GM08714 (cell line): Measurements from ENCODE around the gene CCSER1.

Experiments used
- H3K4me3 ChIP-seq: fragments of 200-500 bp; sonication (Bioruptor generic); 2 replicates; pipeline ENCODE4 v1.5.1; 2014; ENCODE audit warnings: mild to moderate bottlenecking, low read length, inconsistent platforms
- ZNF274 ChIP-seq: IDR thresholded peaks from 2 replicates; pipeline ENCODE4 v1.6.1; 2012; ENCODE audit warnings: mild to moderate bottlenecking, low read depth, low read length

Gene CCSER1

DNA sequence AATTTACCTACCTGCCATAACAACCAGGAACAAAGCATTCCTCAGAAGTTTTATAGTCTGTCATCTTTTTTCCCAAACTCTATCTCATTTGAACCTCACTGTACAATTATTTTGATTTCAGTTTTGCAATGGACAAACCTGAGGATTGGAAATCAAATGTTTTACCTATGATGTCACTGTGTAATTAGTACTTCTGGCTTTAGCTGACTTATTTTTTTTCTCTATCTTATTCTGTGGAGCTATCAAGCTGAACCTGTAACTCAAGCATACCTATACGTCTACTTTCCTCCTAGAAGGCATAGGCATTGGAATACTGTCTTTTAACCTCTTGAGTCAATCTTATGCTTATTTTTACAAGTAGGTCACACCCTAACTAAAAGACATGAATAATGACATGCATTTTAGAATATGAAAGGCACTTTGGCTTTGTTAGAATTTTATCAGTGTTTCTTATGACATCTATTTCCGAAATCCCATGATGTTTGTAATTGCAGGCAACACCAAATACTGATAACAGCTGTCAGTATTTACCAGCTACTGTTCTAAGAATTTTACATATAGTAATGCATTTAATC lies 21.5 kb downstream of the CCSER1 start:
- TF ChIP-seq ZNF274 = no peak
- H3K4me3 ChIP-seq = no peak overlapping the region

DNA sequence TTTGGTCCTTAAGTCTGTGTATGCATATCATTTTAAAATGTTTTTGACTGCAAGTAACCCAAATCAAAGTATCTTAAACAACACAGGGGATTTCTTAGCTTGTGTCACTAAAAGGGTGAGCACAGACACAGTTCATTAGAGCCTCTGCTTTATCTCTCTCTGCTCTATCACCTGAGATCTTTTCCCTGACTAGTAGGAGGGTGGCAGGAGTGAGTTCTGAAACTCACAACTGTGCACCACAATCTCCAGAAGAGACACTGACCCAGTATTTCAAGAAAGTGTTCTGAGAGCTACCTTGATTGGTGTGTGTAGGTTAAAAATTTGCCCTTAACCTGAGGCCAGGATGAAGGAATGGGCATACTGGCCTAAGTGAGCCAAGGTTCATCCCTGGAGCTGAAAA lies 24.8 kb downstream of the CCSER1 start:
- no peak for TF ChIP-seq ZNF274
- H3K4me3 ChIP-seq = no peak overlapping the region

DNA sequence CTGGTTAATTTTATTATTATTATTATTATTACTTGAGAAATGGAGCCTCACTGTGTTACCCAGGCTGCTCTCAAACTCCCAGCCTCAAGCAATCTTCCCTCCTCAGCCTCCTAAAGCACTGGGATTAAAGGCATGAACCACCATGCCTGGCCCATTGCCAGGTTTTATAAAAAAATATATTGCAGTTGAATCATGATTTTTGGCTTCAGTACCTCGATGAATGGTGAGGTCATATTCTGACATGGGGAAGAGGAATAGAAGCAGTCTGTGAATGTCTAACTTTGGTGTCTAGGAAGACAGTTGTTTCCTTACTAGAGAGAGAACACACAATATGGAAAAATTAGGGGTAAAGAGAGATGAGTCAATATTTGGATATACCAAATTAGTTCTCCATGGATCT lies 32.0 kb downstream of the CCSER1 start:
- no peak overlapping the region for H3K4me3 ChIP-seq
- no peak for TF ChIP-seq ZNF274

DNA sequence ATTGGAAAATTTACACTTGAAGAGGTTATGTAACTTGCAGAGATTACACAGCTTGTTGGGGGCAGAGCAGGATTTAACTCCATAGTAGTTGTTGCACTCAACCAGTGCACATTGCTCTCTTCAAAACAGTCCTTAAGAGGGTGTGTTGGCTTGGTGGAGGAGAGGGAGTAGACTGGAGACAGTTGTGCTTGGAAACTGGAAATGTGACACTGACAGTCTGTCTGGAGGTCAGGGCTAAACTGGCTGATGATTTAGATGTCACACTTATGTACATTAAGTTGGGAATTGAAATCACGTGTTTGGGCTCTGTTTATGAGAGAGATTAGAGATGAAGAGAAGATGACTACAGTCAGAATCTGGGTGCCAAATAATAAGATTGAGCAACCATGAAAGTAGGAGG lies 32.9 kb downstream of the CCSER1 start:
- no peak overlapping the region for H3K4me3 ChIP-seq

DNA sequence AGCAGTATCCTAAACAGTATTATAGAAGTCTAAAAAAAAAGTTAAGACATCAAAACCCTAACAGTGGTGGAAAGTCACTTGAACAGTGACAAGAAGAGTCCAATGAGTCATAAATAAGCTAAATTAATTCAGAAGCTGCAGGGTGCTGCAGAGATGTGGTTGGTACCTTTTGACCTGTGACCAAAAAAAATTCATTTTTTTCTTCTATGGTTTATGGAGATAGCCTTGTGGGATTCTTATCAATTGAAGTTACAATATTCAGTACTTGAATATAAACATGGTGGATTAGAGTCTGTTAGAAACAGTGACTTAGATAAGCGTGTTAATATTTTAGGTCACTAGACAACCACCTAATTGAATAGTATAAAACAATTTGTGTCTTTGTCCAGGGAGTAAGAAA lies 35.4 kb downstream of the CCSER1 start:
- H3K4me3 ChIP-seq = no peak overlapping the region
- no peak for TF ChIP-seq ZNF274

More for the DNA sequence above, 32.9 kb downstream of the CCSER1 start:
- TF ChIP-seq ZNF274 = no peak

DNA sequence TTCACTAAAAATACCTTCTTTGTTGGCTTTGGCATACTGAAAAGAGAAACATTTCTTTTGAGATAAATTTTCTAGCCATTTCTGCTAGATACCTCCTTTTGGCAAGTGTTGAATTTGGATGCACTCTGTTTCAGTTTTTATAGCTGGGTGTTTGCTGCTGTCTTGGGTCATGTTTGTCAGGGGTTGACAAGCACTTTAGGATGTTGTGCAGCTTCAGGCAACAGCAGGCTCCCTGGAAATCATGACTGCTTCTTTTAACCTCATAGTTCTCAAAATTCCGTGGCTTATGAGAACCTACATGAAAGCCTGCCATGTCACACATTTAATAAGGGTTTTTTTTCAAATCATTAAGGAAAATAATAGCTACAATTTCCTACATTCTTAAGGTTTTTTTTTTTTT lies 36.7 kb downstream of the CCSER1 start:
- H3K4me3 ChIP-seq = no peak overlapping the region
- TF ChIP-seq ZNF274 = no peak

DNA sequence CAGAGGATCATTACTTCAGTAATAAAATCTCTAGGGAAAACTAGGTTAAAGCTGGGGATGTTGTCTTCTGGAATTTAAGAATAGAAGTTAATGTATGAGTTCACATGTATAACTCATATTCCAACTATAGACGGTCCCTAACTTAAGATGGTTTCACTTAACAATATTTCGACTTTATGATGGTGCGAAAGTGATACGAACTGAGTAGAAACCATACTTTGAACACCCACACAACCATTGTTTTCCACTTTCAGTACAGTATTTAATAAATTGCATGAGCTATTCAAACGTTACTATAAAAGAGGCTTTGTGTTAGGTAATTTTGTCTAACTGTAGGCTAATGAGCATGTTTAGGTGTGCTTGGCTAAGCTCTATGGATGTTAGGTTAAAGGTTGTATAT lies 38.7 kb downstream of the CCSER1 start:
- TF ChIP-seq ZNF274 = no peak
- H3K4me3 ChIP-seq = no peak overlapping the region

DNA sequence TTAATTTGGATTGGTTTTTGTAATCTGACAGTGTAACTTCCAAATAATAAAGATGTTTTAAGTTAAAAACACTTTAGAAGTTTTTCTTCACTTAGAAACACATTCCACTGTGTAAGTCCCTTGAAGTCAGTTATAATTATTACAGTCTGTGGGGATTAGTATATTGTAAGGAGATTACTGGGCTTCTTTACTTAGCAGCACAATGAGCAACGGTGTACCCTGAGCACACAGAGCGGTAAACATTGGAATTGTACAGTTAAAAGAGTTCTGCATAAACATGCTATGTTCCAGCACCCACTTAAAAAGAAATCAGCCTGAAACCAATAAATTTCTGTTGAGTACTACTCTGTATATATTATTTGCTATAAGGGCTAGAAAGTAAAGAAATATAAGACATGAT lies 44.3 kb downstream of the CCSER1 start:
- TF ChIP-seq ZNF274 = no peak
- H3K4me3 ChIP-seq = no peak overlapping the region

DNA sequence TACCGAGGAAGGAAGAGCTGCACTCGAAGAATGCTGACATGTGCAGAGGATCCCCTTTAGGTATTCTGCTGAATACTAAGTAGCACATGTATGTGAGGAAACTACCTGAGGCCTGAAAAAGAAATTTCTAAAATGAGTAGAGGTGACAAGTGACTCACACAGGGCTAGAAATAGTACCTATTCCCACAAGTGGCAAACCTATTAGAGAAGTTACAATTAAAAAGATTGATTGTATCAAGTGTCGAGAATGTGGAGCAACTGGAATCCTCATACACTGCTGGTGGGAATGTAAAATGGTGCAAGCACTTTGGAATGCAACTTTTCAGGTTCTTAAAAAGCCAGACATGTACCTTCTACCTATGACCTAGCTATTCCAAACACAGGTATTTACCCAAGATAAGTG lies 47.4 kb downstream of the CCSER1 start:
- no peak for TF ChIP-seq ZNF274

DNA sequence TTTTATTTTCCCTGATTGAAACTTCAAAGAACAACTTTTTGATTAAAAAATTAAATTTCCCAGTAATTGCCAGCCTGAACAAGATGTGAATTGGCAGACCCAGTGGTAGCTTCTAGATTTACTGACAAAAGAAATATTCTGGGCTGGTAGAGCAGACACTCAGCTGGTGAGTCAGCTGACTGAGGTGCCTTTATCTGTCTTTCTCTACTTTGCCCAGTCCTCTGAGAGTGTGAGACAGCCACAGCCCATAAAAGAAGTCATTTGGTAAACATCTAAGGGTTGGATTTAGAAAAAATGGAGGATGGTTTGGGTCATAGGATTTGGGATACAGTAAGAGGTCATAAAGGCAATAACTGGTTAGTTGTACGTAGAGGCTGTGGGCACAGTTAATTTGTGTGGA lies 54.5 kb downstream of the CCSER1 start:
- no peak for TF ChIP-seq ZNF274
- H3K4me3 ChIP-seq = no peak overlapping the region

More for the DNA sequence above, 47.4 kb downstream of the CCSER1 start:
- no peak overlapping the region for H3K4me3 ChIP-seq

DNA sequence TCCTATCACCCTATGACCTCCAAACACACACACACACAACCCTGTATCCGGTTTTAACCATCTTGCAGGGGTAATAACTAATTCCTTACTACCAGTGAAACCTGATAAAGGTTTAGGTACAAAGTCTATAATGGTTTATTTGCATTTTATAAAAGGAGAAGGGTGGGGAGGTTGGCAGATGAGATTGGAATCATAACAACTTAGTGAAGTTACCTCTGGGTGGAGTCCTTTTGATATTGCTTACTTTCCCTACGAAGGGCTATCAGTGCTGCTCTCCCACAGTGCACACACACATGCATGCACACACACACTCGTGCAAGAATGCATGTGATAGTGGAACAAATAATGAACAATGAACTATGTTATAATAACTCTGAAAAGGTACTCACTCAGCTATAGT lies 56.1 kb downstream of the CCSER1 start:
- no peak for TF ChIP-seq ZNF274
- no peak overlapping the region for H3K4me3 ChIP-seq

DNA sequence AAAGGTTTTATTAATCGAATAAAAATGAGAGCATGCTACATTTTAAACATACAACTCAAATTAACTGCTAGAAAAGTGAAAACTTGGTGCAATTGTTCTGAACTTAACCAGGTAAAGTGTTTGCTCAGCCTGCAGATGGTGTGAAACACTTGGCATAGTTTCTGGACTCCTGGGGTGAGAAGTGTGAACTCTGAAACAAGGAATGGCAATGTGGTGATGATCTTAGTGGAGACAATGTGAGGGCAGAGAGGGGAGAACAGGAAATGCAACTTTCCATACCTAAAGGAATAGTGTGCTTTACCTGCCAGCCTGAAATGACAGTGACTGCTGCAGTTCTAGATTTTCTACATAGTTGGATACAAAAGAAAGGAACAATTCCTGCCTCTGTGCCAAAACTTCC lies 57.4 kb downstream of the CCSER1 start:
- no peak for TF ChIP-seq ZNF274
- no peak overlapping the region for H3K4me3 ChIP-seq

DNA sequence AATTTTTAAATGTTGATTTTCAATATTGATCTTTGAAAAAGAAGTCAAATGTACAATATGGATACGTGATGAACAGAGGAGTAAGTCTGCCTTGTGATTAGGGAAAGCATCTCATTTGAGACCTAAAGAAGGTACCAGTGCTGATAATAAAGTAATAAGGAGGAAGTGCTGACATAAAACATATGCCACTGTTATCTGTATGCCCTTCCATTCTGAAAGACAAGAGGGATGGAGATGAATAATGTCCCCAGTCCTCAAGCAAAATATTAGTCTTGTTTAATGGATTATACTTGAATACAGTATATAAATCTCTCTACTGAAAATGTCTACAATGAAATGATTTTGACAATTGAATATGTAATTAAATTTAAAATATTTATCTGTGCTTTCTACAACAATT lies 58.2 kb downstream of the CCSER1 start:
- H3K4me3 ChIP-seq = no peak overlapping the region
- TF ChIP-seq ZNF274 = no peak

DNA sequence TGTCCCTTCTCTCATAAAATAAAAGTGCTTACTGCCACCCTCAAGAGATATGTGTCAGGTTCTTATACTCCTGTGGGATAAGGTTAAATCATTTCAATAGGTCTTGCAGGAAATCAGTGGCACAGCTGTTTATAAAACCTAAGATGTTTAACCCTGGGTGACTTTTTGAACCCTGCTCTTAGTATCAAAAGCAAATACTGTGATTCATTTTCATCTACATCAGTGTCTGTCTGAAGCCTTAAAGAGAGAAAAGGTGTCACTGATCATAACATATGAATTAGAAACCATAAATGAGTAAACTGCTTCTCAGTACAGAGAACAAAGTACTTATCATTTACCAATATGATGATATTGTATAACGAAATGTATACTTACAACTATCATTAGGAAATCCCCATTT lies 59.0 kb downstream of the CCSER1 start:
- no peak for TF ChIP-seq ZNF274
- H3K4me3 ChIP-seq = no peak overlapping the region

DNA sequence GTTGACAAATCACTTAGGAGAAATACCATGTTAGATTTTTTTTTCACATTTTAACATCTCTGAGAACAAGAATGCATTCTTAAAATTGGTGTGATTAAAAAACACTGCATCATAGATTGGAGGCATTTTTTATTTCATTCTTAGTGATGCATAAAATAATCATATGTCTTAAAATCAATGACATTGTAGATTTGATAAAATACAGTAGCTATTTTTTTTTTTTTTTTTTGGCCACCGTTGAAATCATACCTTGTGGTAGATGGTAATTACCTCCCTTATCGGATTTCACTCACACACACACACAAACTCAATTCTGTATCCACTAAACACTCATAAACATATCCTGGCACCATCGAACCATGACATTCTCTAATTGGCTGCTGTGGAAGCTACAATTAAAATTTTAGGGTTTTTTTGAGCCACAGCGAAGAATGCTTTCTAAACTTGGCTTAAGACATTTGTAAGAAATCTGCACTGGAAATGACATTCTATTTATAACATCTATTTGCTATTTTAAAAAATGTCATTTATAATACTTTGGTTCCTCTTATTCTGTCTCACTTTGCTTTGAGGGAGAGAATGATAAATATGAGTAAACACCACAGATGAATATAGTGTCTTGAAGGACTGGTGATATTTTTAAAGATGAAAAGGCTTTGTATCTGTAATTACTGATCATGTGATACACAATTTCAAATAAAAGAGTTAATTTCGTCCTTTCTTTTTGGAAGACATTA lies 60.1 kb downstream of the CCSER1 start:
- TF ChIP-seq ZNF274 = no peak

DNA sequence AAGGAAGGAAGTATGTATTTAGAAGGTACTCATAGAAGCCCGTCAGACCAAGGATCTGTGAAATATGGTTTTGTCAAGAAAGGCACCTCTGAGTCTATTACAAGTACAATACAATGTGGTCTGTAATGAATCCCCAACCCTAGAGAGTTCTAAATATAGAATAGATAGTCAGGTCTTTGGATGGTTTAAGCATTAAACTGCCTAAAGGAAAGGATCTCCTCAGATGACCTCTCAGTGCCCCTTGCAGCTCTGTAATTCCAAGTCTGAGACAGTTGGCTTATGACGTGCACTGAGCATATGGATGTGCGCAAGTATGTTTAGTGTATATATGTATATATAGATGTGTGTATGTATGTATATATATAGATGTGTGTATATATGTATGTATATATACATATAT lies 62.0 kb downstream of the CCSER1 start:
- TF ChIP-seq ZNF274 = no peak
- H3K4me3 ChIP-seq = no peak overlapping the region

More for the DNA sequence above, 60.1 kb downstream of the CCSER1 start:
- no peak overlapping the region for H3K4me3 ChIP-seq

DNA sequence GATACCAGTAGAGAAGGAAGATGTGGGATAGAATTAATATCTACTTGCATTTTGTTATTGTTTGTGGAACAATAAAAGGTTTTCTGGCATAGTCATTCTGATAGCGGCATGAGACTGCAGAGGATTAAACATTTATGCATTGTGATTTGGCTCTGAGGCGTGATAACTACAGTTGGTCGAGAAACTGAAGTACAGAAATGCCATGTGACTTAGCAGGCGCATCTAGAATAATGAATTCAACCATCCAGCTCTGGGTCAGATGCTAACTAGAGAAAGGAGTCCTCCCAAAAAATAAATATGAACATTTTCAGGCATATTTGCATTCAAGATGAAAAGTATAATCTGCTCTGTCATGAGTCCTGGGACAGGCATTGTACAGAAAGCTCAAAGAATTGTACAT lies 62.8 kb downstream of the CCSER1 start:
- no peak for TF ChIP-seq ZNF274
- no peak overlapping the region for H3K4me3 ChIP-seq
